Measurements from ENCODE around the gene BCL11A. TPM values are rescaled to one million over a fixed set of nuclear protein-coding genes. Genes with fewer than 3 reads are reported as not detected.
A peak's percentile ranks its signal among the peaks of the same experiment; 100 is the strongest.

Gene BCL11A
- total RNA-seq, 1 donor from 2014 or later: 27.1 TPM

- Histone ChIP-seq H3K36me3 (no peaks in the 10 kb centered on the region), H3K9me3 (replicated peaks) (no peaks in the 10 kb centered on the region), H3K27me3 (ENCODE audit: low read depth) (no peaks in the 10 kb centered on the region), H3K4me3 (no peak overlapping the region), H3K27ac (replicated peaks) (no peak overlapping the region), H3K4me1 (peaks cover 36% of the 10 kb centered on the region)
- TF ChIP-seq, protein P1, sequence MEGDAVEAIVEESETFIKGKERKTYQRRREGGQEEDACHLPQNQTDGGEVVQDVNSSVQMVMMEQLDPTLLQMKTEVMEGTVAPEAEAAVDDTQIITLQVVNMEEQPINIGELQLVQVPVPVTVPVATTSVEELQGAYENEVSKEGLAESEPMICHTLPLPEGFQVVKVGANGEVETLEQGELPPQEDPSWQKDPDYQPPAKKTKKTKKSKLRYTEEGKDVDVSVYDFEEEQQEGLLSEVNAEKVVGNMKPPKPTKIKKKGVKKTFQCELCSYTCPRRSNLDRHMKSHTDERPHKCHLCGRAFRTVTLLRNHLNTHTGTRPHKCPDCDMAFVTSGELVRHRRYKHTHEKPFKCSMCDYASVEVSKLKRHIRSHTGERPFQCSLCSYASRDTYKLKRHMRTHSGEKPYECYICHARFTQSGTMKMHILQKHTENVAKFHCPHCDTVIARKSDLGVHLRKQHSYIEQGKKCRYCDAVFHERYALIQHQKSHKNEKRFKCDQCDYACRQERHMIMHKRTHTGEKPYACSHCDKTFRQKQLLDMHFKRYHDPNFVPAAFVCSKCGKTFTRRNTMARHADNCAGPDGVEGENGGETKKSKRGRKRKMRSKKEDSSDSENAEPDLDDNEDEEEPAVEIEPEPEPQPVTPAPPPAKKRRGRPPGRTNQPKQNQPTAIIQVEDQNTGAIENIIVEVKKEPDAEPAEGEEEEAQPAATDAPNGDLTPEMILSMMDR (IDR thresholded peaks at IDR 0.05; ENCODE audit: borderline replicate concordance): no peak
- intact Hi-C loops (cut with micrococcal nuclease): no loop called here
- no peak for DNase-seq
Observed at GRCh38 chr2:60465736-60466135, 87.7 kb downstream of the BCL11A start.

- intact Hi-C loops (cut with micrococcal nuclease): no loop called here
- H3K4me3 ChIP-seq: no peak overlapping the region
- no peaks in the 10 kb centered on the region for H3K27me3 ChIP-seq (ENCODE audit: low read depth)
- H3K9me3 ChIP-seq (replicated peaks): no peaks in the 10 kb centered on the region
- TF ChIP-seq, protein P1 (IDR thresholded peaks at IDR 0.05; ENCODE audit: borderline replicate concordance): no peak
- peaks cover 14% of the 10 kb centered on the region for H3K4me1 ChIP-seq
- DNase-seq: peak; percentile 30
- H3K36me3 ChIP-seq: peaks cover 7% of the 10 kb centered on the region
- H3K27ac ChIP-seq (replicated peaks): peak overlapping the region; percentile 19
Observed at GRCh38 chr2:60463249-60463648, 90.2 kb downstream of the BCL11A start.

- intact Hi-C loops (cut with micrococcal nuclease): no loop called here
- Histone ChIP-seq H3K27me3 (ENCODE audit: low read depth) (no peaks in the 10 kb centered on the region), H3K4me3 (no peak overlapping the region), H3K36me3 (peaks cover 7% of the 10 kb centered on the region), H3K27ac (replicated peaks) (no peak overlapping the region), H3K4me1 (peaks cover 13% of the 10 kb centered on the region), H3K9me3 (replicated peaks) (no peaks in the 10 kb centered on the region)
- no peak for DNase-seq
- TF ChIP-seq, protein P1 (IDR thresholded peaks at IDR 0.05; ENCODE audit: borderline replicate concordance): no peak
Observed at GRCh38 chr2:60461421-60462108, 91.9 kb downstream of the BCL11A start.

DNA sequence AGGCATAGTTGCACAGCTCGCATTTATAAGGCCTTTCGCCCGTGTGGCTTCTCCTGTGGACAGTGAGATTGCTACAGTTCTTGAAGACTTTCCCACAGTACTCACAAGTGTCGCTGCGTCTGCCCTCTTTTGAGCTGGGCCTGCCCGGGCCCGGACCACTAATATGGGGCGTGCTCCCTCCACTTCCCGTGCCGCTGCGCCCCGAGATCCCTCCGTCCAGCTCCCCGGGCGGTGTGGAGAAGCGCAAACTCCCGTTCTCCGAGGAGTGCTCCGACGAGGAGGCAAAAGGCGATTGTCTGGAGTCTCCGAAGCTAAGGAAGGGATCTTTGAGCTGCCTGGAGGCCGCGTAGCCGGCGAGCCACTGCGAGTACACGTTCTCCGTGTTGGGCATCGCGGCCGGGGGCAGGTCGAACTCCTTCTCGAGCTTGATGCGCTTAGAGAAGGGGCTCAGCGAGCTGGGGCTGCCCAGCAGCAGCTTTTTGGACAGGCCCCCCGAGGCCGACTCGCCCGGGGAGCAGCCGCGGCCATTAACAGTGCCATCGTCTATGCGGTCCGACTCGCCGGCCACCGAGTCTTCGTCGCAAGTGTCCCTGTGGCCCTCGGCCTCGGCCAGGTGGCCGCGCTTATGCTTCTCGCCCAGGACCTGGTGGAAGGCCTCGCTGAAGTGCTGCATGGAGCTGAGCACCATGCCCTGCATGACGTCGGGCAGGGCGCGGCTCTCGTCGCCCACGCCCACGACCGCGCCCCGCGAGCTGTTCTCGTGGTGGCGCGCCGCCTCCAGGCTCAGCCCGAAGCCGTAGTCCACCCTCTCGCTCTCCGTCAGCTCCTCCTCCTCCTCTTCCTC, 92.7 kb downstream of the BCL11A start:
- H3K27ac ChIP-seq (replicated peaks): no peak overlapping the region
- peaks cover 7% of the 10 kb centered on the region for H3K36me3 ChIP-seq
- intact Hi-C loops (cut with micrococcal nuclease): no loop called here
- TF ChIP-seq, protein P1 (IDR thresholded peaks at IDR 0.05; ENCODE audit: borderline replicate concordance): no peak
- H3K4me3 ChIP-seq: no peak overlapping the region
- H3K27me3 ChIP-seq (ENCODE audit: low read depth): no peaks in the 10 kb centered on the region
- no peak for DNase-seq
- no peaks in the 10 kb centered on the region for H3K9me3 ChIP-seq (replicated peaks)
- peaks cover 13% of the 10 kb centered on the region for H3K4me1 ChIP-seq

GRCh38 chr2:60459851-60460250, 93.6 kb downstream of the BCL11A start:
- H3K4me1 ChIP-seq: peaks cover 13% of the 10 kb centered on the region
- no peaks in the 10 kb centered on the region for H3K9me3 ChIP-seq (replicated peaks)
- TF ChIP-seq, protein P1 (IDR thresholded peaks at IDR 0.05; ENCODE audit: borderline replicate concordance): no peak
- no peak overlapping the region for H3K4me3 ChIP-seq
- intact Hi-C loops (cut with micrococcal nuclease): no loop called here
- peaks cover 7% of the 10 kb centered on the region for H3K36me3 ChIP-seq
- no peak for DNase-seq
- H3K27ac ChIP-seq (replicated peaks): no peak overlapping the region
- no peaks in the 10 kb centered on the region for H3K27me3 ChIP-seq (ENCODE audit: low read depth)

Data from left ventricle myocardium inferior (tissue), 1 donor.